CD4-positive, alpha-beta T cell treated with Interleukin-1 beta for 1 hour (primary cell): ENCODE results near the gene PAQR5.
"Not testable (repeated sequence)": the region's sequence is repeated elsewhere in the genome, so short reads cannot be mapped to it uniquely, and the experiment has no call there.

Source experiments
- DNase-seq, 2 donors: peaks; one replicate each; pipeline ENCODE4 v3.0.0-alpha.2; 2020 to 2022

Gene PAQR5

GRCh38 chr15:69317392-69317841 is 18.7 kb downstream of the PAQR5 start:
- no peak for DNase-seq

- DNase-seq: no peak
These were observed 19.3 kb downstream of the PAQR5 start for GRCh38 chr15:69318033-69318432.

- no peak for DNase-seq
These were observed 21.0 kb downstream of the PAQR5 start for GRCh38 chr15:69319384-69320375.

GRCh38 chr15:69320977-69321554 is 22.4 kb downstream of the PAQR5 start:
- no peak for DNase-seq

- no peak for DNase-seq
These were observed 25.2 kb downstream of the PAQR5 start for GRCh38 chr15:69323893-69324430.

GRCh38 chr15:69324565-69324964 is 25.9 kb downstream of the PAQR5 start:
- DNase-seq: no peak

GRCh38 chr15:69325456-69325971 is 26.8 kb downstream of the PAQR5 start:
- no peak for DNase-seq

GRCh38 chr15:69328080-69328479 is 29.4 kb downstream of the PAQR5 start:
- DNase-seq: no peak

GRCh38 chr15:69328739-69329138 is 30.0 kb downstream of the PAQR5 start:
- DNase-seq: no peak

GRCh38 chr15:69337138-69337537 is 38.4 kb downstream of the PAQR5 start:
- DNase-seq: no peak

GRCh38 chr15:69338535-69339213 is 40.0 kb downstream of the PAQR5 start:
- DNase-seq: no peak

- not testable (repeated sequence) for DNase-seq
These were observed 40.5 kb downstream of the PAQR5 start for GRCh38 chr15:69339214-69339543.

GRCh38 chr15:69340243-69340900 is 41.7 kb downstream of the PAQR5 start:
- no peak for DNase-seq

GRCh38 chr15:69341356-69341755 is 42.6 kb downstream of the PAQR5 start:
- no peak for DNase-seq

GRCh38 chr15:69342460-69343076 is 43.9 kb downstream of the PAQR5 start:
- no peak for DNase-seq

- DNase-seq: no peak
These were observed 44.4 kb downstream of the PAQR5 start for GRCh38 chr15:69343133-69343532.

GRCh38 chr15:69344238-69344637 is 45.5 kb downstream of the PAQR5 start:
- DNase-seq: no peak

- no peak for DNase-seq
These were observed 47.4 kb downstream of the PAQR5 start for GRCh38 chr15:69346112-69346511.

GRCh38 chr15:69351333-69351732 is 52.6 kb downstream of the PAQR5 start:
- DNase-seq: no peak

- DNase-seq: no peak
These were observed 53.2 kb downstream of the PAQR5 start for GRCh38 chr15:69351884-69352283.

- DNase-seq: no peak
These were observed 59.4 kb downstream of the PAQR5 start for GRCh38 chr15:69357773-69358771.
